GM19463 (cell line): ENCODE data around the gene SYNDIG1.
"Not testable (repeated sequence)": the region's sequence is repeated elsewhere in the genome, so short reads cannot be mapped to it uniquely, and the experiment has no call there.

Experiments used
- ATAC-seq: cut with Tn5 transposase; IDR thresholded peaks from one replicate; pipeline ENCODE4 v1.9.1; 2021; ENCODE audit warnings: mild to moderate bottlenecking, moderate library complexity; ENCODE audit not compliant: unreplicated experiment

Gene SYNDIG1

GRCh38 chr20:24608926-24609667, 139.7 kb downstream of the SYNDIG1 start:
- peak; percentile 64 for ATAC-seq

GRCh38 chr20:24609757-24610156, 140.3 kb downstream of the SYNDIG1 start:
- ATAC-seq: no peak

GRCh38 chr20:24610341-24611115, 141.1 kb downstream of the SYNDIG1 start:
- no peak for ATAC-seq

- no peak for ATAC-seq
Observed at GRCh38 chr20:24611360-24612140, 142.1 kb downstream of the SYNDIG1 start.

- no peak for ATAC-seq
Observed at GRCh38 chr20:24612799-24613775, 143.7 kb downstream of the SYNDIG1 start.

GRCh38 chr20:24614341-24614740, 144.9 kb downstream of the SYNDIG1 start:
- ATAC-seq: no peak

GRCh38 chr20:24615353-24615752, 145.9 kb downstream of the SYNDIG1 start:
- ATAC-seq: no peak

- no peak for ATAC-seq
Observed at GRCh38 chr20:24616258-24617079, 147.0 kb downstream of the SYNDIG1 start.

GRCh38 chr20:24617080-24617432, 147.6 kb downstream of the SYNDIG1 start:
- ATAC-seq: no peak

GRCh38 chr20:24617757-24618450, 148.5 kb downstream of the SYNDIG1 start:
- no peak for ATAC-seq

- no peak for ATAC-seq
Observed at GRCh38 chr20:24618739-24619138, 149.3 kb downstream of the SYNDIG1 start.

- ATAC-seq: peak; percentile 71
Observed at GRCh38 chr20:24619212-24619611, 149.8 kb downstream of the SYNDIG1 start.

GRCh38 chr20:24620937-24621519, 151.6 kb downstream of the SYNDIG1 start:
- ATAC-seq: no peak

- ATAC-seq: no peak
Observed at GRCh38 chr20:24622856-24623255, 153.4 kb downstream of the SYNDIG1 start.

GRCh38 chr20:24626141-24626540, 156.7 kb downstream of the SYNDIG1 start:
- ATAC-seq: not testable (repeated sequence)

GRCh38 chr20:24627291-24627690, 157.9 kb downstream of the SYNDIG1 start:
- ATAC-seq: no peak

- ATAC-seq: no peak
Observed at GRCh38 chr20:24627926-24628325, 158.5 kb downstream of the SYNDIG1 start.

GRCh38 chr20:24628985-24629384, 159.6 kb downstream of the SYNDIG1 start:
- ATAC-seq: no peak

GRCh38 chr20:24629668-24630067, 160.2 kb downstream of the SYNDIG1 start:
- ATAC-seq: no peak
